GM03348 (cell line): ENCODE measurements around the gene PRRT2.

Experiments
- DNase-seq: peaks from one replicate; pipeline ENCODE4 v3.0.0; 2012; ENCODE audit warnings: low spot score

The PRRT2 gene

GRCh38 chr16:29862383-29862883, 50.4 kb downstream of the PRRT2 start:
- DNase-seq, result peak; percentile 43

GRCh38 chr16:29862884-29863668, 51.1 kb downstream of the PRRT2 start, which contains the start of gene CDIPT:
Gene CDIPT, minus strand, starts transcription at chr16:29863226. Its CDS starts 369 bp downstream, at chr16:29862857.
- DNase-seq, result peak; percentile 97

GRCh38 chr16:29863669-29863984, 51.6 kb downstream of the PRRT2 start:
- no peak for DNase-seq

GRCh38 chr16:29864205-29864604, 52.2 kb downstream of the PRRT2 start:
- no peak for DNase-seq
